HG02870 (cell line): ENCODE measurements around the gene MBIP.

Experiments
- ATAC-seq: cut with Tn5 transposase; IDR thresholded peaks from one replicate; pipeline ENCODE4 v1.9.1; 2021; ENCODE audit warnings: mild to moderate bottlenecking, moderate library complexity; ENCODE audit not compliant: unreplicated experiment

MBIP gene

GRCh38 chr14:36315159-36315853 lies 5.1 kb downstream of the MBIP start:
- peak; percentile 76 for ATAC-seq

- ATAC-seq = no peak
Observed at GRCh38 chr14:36313898-36314297, 6.5 kb downstream of the MBIP start.

GRCh38 chr14:36313206-36313605 lies 7.2 kb downstream of the MBIP start:
- no peak for ATAC-seq

GRCh38 chr14:36306836-36307235 lies 13.6 kb downstream of the MBIP start:
- no peak for ATAC-seq

- ATAC-seq = no peak
Observed at GRCh38 chr14:36304895-36305294, 15.5 kb downstream of the MBIP start.

GRCh38 chr14:36303960-36304359 lies 16.5 kb downstream of the MBIP start:
- ATAC-seq = no peak

GRCh38 chr14:36302823-36303222 lies 17.6 kb downstream of the MBIP start:
- no peak for ATAC-seq

- ATAC-seq = no peak
Observed at GRCh38 chr14:36301159-36301558, 19.3 kb downstream of the MBIP start.

GRCh38 chr14:36300337-36300736 lies 20.1 kb downstream of the MBIP start:
- peak; percentile 72 for ATAC-seq

GRCh38 chr14:36295642-36296627 lies 24.5 kb downstream of the MBIP start:
- no peak for ATAC-seq

- no peak for ATAC-seq
Observed at GRCh38 chr14:36294543-36294942, 25.9 kb downstream of the MBIP start.

- ATAC-seq = no peak
Observed at GRCh38 chr14:36293824-36294223, 26.6 kb downstream of the MBIP start.

GRCh38 chr14:36289954-36290353 lies 30.5 kb downstream of the MBIP start:
- ATAC-seq = no peak

GRCh38 chr14:36288496-36288895 lies 31.9 kb downstream of the MBIP start:
- ATAC-seq = no peak

GRCh38 chr14:36284971-36285595 lies 35.4 kb downstream of the MBIP start:
- no peak for ATAC-seq

- ATAC-seq = no peak
Observed at GRCh38 chr14:36281309-36281708, 39.1 kb downstream of the MBIP start.

GRCh38 chr14:36279306-36280190 lies 40.9 kb downstream of the MBIP start:
- ATAC-seq = no peak

GRCh38 chr14:36275741-36276140 lies 44.7 kb downstream of the MBIP start:
- no peak for ATAC-seq

GRCh38 chr14:36271939-36272907 lies 48.2 kb downstream of the MBIP start:
- no peak for ATAC-seq
